Activated T-cell treated with anti-CD3 and anti-CD28 coated beads for 1 hour (primary cell): ENCODE measurements around the gene HEATR9.

ENCODE experiments used
- DNase-seq: peaks from one replicate; pipeline ENCODE4 v3.0.0-alpha.2; 2020; ENCODE audit warnings: low read depth

HEATR9 gene

GRCh38 chr17:35893751-35894150 lies 25.1 kb upstream of the HEATR9 start:
- no peak for DNase-seq

- no peak for DNase-seq
Observed at GRCh38 chr17:35892091-35893035, 23.7 kb upstream of the HEATR9 start.

GRCh38 chr17:35891269-35891668 lies 22.6 kb upstream of the HEATR9 start:
- DNase-seq: no peak

- DNase-seq: peak; percentile 11
Observed at GRCh38 chr17:35890774-35891155, 22.1 kb upstream of the HEATR9 start.

GRCh38 chr17:35889818-35890773 lies 21.4 kb upstream of the HEATR9 start:
- no peak for DNase-seq

GRCh38 chr17:35889241-35889640 lies 20.6 kb upstream of the HEATR9 start:
- DNase-seq: no peak

GRCh38 chr17:35879773-35880654 lies 11.3 kb upstream of the HEATR9 start, which contains the start of gene CCL5:
CCL5 (minus strand) TSS chr17:35880360.
- peak; percentile 23 for DNase-seq

GRCh38 chr17:35878361-35878760 lies 9.7 kb upstream of the HEATR9 start:
- DNase-seq: no peak

- no peak for DNase-seq
Observed at GRCh38 chr17:35877345-35878029, 8.8 kb upstream of the HEATR9 start.

GRCh38 chr17:35876534-35876933 lies 7.8 kb upstream of the HEATR9 start:
- DNase-seq: no peak

GRCh38 chr17:35875800-35876139 lies 7.1 kb upstream of the HEATR9 start:
- no peak for DNase-seq

- DNase-seq: no peak
Observed at GRCh38 chr17:35875072-35875799, 6.5 kb upstream of the HEATR9 start.

GRCh38 chr17:35872196-35872980 lies 3.7 kb upstream of the HEATR9 start:
- no peak for DNase-seq

- DNase-seq: no peak
Observed at GRCh38 chr17:35870906-35871819, 2.5 kb upstream of the HEATR9 start.

- no peak for DNase-seq
Observed at GRCh38 chr17:35867574-35867973, 1.1 kb downstream of the HEATR9 start.

GRCh38 chr17:35866341-35866950 lies 2.2 kb downstream of the HEATR9 start:
- DNase-seq: no peak

- DNase-seq: no peak
Observed at GRCh38 chr17:35865412-35866340, 3.0 kb downstream of the HEATR9 start.
